Measurements from ENCODE around the gene MARK4.

MARK4 gene

GRCh38 chr19:45339629-45340028, 88.6 kb downstream of the MARK4 start:
- DNase-seq (ENCODE audit: low read depth in 2 of 2), result no peak

GRCh38 chr19:45340232-45340898, 89.3 kb downstream of the MARK4 start, which contains the start of gene KLC3:
KLC3 (plus strand) TSS chr19:45340750; CDS start chr19:45345542, 4,792 bp downstream.
- peak; percentile 16 to 35 for DNase-seq (ENCODE audit: low read depth in 2 of 2)

GRCh38 chr19:45340899-45341453, 89.9 kb downstream of the MARK4 start:
- DNase-seq (ENCODE audit: low read depth in 2 of 2), result no peak

- no peak for DNase-seq (ENCODE audit: low read depth in 2 of 2)
These were observed 91.8 kb downstream of the MARK4 start for GRCh38 chr19:45342911-45343310.

GRCh38 chr19:45344621-45345505, 93.8 kb downstream of the MARK4 start:
- no peak for DNase-seq (ENCODE audit: low read depth in 2 of 2)

- no peak for DNase-seq (ENCODE audit: low read depth in 2 of 2)
These were observed 94.4 kb downstream of the MARK4 start for GRCh38 chr19:45345506-45345860.

- no peak for DNase-seq (ENCODE audit: low read depth in 2 of 2)
These were observed 95.4 kb downstream of the MARK4 start for GRCh38 chr19:45346449-45346848.

- no peak for DNase-seq (ENCODE audit: low read depth in 2 of 2)
These were observed 96.7 kb downstream of the MARK4 start for GRCh38 chr19:45347570-45348366.

- DNase-seq (ENCODE audit: low read depth in 2 of 2), result no peak
These were observed 97.5 kb downstream of the MARK4 start for GRCh38 chr19:45348367-45349125.

GRCh38 chr19:45349126-45349415, 98.0 kb downstream of the MARK4 start:
- DNase-seq (ENCODE audit: low read depth in 2 of 2), result no peak

- DNase-seq (ENCODE audit: low read depth in 2 of 2), result no peak
These were observed 98.4 kb downstream of the MARK4 start for GRCh38 chr19:45349430-45349941.

GRCh38 chr19:45350477-45351058, 99.5 kb downstream of the MARK4 start:
- no peak for DNase-seq (ENCODE audit: low read depth in 2 of 2)

GRCh38 chr19:45351401-45351952, 100.4 kb downstream of the MARK4 start:
- no peak for DNase-seq (ENCODE audit: low read depth in 2 of 2)

- DNase-seq (ENCODE audit: low read depth in 2 of 2), result no peak
These were observed 101.0 kb downstream of the MARK4 start for GRCh38 chr19:45352062-45352461.

- DNase-seq (ENCODE audit: low read depth in 2 of 2), result no peak
These were observed 101.4 kb downstream of the MARK4 start for GRCh38 chr19:45352471-45352870.

- no peak for DNase-seq (ENCODE audit: low read depth in 2 of 2)
These were observed 102.1 kb downstream of the MARK4 start for GRCh38 chr19:45352914-45353796.

GRCh38 chr19:45354241-45354842, 103.3 kb downstream of the MARK4 start:
- no peak for DNase-seq (ENCODE audit: low read depth in 2 of 2)

Measured in stimulated activated CD4-positive, alpha-beta T cell treated with anti-CD3 and anti-CD28 coated beads, Interleukin-1b, Interleukin-23, amount 100 ng/mL, for 4 hours (primary cell).